NCI-H1930 (cell line): ENCODE results near the gene ATF6.

Experiments
- DNase-seq, 2 experiments: peaks; one replicate each; lab custom pipeline; 2025; lab: John Stamatoyannopoulos, UW

Gene ATF6

DNA sequence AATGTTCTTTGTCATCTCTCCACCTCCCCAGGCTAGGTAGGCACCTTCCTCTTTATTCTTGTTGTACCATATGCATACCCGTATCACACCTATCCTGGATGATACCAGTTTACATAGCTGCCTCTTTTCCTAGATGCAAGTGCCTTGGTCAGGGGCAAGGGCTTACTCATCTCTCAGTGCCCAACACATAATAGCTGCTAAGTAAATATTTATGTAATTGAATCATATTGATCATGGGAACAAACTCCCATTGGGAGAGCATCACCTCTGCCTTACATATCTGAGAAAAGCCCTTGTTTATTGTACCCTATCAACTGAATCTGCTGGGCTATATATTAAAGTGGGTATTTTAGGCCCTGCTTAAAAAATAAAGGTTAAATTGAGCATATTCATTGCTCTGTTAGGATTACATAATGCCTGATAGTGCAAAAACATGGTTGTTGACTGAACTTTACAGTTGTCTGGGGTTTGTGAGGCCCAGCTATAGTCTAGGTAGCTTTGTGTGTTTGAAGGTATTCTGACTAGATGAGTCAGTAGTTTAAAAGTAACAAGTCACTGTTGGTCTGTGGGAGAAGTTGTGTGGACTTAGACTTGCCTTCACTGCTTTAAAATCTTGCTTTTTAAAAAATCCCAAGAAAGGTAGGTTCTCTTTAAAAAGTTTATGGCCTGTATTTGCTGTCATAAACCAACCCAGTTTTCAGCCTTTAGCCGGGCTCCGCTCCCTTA, 174.9 kb downstream of the ATF6 start:
- no peak for DNase-seq

DNA sequence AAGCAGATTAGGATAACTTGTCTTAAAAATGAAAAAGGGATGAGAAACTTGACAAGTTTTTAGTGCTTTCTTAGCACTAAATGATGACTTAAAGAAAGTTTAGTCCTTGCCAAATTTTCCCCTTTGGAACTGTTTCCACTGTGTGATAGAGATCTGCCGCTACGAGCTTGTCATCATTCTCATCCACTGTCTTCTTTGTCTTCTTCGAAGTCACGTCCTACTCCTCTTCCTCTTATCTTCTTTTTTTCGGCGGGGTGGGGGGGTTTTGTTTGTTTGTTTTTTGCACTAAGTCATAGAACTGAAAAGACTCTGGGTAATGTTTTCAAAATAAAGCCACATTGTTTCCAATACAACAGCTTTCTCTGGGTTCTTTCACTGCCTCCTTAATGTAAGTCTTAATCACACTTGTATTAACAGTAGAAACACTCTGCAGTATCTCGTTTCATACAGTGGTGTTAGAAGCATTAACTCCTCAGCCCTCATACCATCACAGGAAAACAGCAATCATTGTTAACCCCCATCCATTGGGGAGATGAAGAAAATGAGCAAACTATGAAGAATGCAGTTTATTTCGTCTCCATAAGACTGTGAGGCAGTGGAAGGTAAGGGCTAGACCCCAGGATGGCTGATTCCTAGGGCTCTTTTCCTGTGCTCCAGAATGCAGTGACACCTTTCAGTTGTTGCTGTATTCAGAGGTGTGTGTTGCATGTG, 175.8 kb downstream of the ATF6 start:
- no peak for DNase-seq

DNA sequence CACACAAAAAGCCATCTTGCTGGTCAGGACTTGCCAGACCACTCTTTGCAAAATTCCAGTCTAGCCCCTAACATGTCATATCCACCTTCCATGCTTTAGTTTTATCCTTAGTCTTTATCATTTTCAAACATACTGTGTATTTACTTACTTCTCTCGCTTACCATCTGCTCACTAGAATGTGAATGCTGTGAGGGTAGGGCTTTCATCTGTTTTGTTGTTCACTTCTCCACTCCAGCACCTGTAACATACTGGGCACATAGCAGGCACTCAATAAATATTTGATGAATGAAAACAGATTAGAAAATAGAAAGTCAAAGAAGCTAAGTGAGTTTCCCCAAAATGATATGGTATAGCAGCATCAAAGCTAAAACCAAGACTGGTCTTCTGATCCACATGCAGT, 177.6 kb downstream of the ATF6 start:
- DNase-seq = no peak

DNA sequence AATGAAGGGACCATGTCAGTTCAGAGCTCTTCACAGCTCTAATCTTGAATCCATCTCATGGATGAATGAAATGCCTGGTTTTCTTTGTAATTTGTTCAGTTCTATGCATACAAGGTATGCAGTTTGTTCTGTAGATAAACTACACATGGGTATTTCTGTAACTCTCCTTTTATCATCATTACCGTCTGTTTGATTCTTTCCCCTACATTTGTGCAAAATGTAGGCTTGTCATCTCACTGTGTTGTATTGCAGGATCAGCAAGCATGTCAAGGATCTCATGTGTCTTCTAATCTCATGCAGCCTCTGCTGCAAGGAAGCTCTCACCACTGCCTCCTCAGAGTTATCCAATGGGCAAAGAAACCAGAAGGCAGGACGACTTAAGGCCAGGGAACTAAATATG, 178.3 kb downstream of the ATF6 start:
- no peak for DNase-seq

DNA sequence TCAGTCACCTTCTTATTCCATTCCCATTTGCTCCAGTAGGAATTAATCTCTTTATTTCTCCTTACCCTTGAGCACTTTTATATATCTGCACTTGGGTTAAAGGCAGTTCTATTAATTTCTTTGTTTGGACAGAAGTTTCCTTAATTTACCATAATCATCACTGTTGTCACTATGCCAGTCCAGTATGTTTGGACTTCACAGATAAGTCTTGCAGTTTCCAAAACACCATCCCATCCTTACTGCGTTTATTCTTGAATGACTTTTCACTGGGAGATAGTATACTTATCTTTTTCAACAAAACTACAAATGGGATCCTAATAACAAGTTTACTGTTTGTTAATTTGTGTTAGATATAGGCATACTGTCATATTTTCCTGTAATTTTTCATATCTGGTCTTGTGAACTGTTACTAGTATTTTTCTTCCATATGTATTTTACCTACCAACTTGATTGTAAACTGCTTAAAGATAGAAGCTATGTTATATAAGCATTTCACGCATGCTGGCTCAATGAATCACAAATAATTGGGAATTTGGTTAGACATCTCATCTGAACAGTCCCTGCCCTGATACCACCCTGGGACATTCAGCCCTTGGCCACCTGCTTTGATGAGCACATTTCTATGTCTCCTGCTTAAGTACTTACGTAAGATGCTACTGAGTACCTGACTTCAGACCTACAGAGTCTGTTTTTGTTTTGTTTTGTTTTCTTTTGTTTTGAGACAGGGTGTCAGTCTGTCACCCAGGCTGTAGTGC, 179.4 kb downstream of the ATF6 start:
- DNase-seq = no peak

DNA sequence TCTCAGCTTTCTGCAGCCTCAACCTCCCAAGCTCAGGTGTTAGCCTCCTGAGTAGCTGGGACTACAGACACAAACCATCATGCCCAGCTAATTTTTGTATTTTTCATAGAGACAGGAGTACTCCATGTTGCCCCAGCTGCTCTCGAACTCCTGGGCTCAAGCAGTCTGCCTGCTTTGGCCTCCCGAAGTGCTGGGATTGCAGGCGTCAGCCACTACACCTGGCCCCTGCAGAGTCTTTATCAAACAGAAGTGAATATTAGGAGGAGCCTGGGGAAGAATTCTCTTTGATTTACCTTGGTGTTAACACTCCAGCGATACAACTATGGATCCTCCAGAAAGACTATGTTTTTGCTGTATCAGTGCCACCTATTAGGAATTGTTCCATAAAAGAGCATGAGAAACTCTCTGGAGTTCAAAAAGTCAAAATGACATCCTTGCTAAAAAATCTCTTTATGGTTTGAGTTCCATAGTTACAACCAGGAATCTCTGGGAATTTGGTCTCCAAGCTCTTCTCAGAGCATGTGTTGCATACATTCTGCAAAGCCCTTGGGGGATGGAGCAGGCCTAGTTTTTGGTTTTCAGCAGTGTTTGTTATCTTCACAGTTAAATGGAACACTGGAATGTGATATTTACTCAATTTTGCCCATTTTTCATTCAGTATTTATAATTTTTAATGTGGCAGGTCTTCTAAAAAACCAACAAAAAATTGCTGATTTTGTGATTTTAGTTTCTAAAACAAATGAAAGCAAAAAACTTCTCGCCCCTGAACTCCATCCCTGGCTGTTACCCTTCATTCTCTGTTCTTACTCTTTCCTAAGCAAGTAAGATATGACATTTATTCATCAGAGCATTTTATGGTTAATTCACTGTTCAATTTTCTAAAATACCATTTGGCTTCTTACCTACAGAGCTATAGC, 180.2 kb downstream of the ATF6 start:
- DNase-seq = no peak

DNA sequence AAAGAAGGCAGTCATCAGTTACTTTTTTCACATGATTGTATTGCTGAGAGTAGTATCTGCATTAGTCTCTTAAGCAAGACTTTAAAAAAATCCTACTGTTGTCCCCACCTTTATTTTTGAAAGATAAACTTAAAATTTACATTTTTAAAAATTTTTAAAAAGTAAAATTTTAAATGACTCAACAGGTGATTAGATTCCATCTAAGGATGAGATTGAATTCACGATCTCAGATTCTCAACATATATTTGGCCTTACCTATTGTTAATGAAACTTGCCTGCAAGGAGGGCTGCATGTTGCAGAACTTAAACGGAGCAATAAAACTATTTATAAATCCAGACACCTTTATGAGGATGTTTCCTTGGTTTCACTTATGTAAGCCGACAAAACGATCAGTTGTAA, 182.3 kb downstream of the ATF6 start:
- no peak for DNase-seq

DNA sequence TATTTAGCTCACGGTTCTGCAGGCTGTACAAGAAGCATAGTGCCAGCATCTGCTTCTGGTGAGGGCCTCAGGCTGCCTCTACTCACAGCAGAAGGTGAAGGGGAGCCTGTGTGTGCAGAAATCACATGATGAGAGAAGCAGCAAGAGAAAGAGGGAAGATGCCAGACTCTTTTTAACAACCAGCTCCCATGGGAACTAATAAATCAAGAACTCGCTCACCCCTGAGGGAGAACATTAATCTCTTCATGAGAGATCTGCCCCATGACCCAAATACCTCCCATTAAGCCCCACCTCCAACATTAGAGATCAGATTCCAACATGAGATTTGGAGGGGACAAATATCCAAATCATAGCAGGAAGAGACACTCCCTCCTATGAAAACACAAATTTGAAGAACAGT, 183.4 kb downstream of the ATF6 start:
- no peak for DNase-seq

DNA sequence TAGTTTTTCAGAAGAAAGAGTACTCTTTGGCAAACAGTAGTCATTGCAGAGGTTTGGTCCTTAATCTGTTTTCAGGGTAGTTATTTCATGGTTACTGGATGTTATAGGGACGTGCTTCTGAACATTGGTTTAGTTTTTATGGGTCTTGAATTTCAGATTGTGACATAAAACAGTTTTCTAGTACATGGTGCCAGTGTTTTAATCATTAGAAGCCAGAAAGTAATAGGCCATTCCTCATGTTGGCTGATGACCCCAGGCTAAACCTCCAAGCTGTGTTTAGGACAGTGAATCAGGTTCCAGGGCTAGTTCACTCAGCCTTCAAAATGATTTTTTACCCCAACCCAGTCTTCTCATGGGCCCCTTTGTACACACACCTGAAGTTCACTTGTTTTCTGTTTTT, 184.3 kb downstream of the ATF6 start:
- DNase-seq = no peak

DNA sequence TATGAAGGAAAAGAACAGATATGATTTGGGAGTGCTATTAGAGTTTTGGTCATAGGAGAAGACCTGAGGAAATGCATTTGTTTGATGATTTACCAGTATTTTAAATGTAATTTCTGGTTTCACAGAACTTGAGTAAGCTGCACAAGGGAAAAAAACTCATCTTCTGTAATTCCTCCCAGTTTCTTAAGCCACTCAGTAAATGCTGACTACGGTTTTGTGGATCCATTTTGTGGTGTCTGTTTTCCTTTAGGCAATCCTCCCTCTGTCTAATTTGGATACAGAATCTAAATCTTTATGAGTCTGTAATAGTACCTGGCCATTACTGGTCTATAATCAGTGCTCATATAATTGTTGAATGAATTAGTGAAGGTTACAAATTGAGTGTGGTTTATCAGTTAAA, 185.5 kb downstream of the ATF6 start:
- no peak for DNase-seq

DNA sequence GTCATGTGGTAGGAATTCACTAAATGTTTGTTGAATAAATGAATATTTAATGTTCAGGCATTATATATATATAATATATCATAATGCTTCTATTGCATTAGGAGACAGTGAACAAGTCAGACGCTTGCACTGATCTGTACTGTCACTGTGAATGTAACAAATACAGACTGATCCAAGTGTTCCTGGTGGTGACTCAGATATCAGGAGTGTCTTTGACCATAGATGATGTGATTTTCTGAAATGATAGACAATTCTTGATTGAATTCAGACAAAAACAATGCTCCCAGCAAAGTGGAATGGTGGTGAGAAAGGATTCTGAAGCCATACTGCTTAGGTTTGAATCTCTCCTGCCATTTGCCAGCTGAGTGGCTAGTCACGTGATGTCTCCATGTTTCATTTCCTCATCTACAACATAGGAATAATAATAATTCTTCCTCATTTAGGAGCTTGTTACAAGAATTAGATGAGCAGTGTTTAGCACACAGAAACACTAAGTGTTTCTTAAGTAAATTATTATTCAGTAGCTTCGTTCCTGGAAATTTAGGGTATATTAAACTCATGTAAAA, 186.6 kb downstream of the ATF6 start:
- no peak for DNase-seq

DNA sequence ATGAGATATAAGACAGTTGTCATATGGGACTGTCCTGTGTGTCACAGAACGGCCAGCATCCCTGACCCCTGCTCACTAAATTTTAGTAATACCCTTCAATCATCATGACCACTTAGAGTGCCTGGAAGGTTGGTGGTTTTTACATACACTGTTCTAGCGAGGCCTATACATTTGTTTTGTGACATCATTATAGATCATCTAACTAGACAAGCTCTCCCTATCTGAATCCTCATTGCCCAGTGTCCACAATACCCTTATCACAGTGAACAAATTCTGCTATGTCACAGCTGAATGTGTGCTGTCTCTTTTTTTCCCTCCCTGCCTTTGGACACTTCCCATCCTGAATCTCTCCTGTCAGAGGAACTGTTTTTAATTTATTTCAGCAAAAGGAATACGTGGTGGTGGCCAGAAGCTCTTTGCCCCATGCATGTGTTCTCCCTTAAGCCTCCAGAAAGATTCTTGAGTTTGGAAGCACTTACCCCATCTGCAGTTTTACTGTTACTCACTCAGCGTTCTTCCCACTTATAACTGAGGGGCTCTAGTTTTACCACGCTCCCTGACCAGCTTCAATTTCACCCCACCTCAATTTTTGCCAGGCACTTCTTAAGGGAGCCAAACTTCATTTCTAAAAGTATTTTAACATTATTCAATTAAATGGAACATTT, 187.3 kb downstream of the ATF6 start:
- DNase-seq = no peak

DNA sequence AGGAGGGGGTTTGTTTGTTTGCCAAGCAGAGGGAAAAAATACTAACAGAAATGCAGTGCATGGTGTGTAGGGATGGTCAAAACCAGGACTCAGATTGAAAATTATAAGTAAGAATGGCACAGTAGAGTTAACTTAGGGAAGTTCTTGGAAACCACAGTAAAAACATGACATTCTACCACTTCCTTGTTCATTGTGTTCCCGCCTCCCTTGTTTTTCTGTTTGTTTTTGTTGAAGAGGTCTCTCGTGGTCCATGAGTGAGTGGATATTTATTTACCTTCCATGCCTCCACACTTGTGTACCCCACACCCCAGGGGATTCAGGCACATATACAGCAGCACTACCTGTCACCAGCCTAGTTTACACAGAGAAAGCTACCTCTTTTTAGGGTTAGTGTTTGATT, 187.9 kb downstream of the ATF6 start:
- no peak for DNase-seq

DNA sequence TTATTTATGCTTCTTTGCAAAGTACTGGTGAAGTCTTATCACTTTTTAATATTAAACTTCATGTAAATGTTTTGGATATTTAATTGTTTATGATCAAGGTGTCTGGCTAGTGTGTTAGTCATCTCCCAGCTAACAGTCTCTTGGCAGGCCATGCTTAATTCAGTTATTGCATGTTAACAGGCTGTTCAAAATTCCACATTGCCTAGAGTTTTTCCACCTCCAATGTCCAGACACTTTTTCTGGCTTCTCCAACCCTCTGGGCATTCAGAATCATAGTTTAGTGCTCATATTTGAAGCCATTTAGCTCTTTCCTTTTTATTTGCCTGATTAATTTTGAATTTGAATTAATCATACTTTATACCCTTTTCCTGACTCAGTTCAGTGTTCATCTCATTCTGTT, 188.3 kb downstream of the ATF6 start:
- DNase-seq = no peak

DNA sequence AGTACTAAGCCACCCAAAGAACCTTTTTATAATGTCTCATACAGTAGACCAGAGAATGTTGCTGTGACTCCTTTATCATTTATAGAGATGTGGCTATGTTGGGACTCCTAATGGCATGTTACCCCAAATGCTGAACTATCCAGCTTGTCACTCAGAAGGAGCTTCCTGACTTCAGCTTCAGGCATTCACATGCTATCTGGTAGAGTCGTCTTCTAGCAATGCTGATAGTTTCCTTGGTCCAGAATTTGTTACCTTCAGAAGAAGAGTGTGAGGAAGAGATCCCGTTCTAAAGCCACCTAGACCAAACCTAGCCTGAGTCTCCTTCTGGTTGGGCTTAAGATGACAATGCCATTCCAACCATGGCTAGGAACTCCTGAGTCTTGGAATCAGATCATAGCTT, 189.5 kb downstream of the ATF6 start:
- DNase-seq = no peak

DNA sequence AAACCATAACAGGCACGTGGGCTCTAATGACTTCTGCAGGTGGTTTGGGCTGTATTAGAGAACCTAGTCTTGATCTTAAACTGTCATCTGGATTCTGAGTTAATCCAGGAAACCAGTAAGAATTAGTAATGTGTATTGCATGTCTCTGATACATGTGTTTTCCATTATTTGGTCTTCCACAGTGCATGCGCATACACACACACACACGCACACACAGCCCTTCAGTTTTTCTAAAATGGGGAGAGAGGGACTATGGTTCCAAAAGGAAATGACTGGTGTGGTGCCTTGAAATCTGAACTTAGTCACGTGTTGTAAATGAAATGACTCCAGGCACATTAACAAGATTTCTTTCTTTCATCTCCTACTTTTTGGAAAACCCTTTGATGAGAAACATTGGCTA, 190.0 kb downstream of the ATF6 start:
- no peak for DNase-seq

DNA sequence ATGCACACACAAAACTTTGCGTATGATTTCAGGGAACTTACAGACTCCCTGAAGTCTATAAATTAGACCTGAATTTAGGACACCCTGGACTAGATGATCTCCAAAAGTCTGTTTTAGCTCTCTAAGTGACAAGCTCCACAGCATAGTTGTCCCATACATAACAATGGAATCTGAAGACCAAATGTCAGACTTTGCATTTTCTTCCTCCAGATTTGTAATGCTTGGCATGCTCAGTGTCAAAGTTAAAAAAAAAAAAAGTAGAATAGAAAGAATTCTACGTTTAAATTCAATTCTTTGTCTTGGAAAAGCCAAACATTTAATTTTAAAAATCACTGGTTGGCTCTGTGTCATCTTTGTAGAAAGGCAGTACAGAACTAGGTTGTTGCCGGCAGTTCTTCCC, 190.8 kb downstream of the ATF6 start:
- no peak for DNase-seq

DNA sequence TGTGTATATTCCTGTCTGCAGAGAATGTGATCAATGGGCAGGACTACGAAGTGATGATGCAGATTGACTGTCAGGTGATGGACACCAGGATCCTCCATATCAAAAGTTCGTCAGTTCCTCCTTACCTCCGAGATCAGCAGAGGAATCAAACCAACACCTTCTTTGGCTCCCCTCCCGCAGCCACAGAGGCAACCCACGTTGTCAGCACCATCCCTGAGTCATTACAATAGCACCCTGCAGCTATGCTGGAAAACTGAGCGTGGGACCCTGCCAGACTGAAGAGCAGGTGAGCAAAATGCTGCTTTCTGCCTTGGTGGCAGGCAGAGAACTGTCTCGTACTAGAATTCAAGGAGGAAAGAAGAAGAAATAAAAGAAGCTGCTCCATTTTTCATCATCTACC, 192.3 kb downstream of the ATF6 start:
- no peak for DNase-seq

DNA sequence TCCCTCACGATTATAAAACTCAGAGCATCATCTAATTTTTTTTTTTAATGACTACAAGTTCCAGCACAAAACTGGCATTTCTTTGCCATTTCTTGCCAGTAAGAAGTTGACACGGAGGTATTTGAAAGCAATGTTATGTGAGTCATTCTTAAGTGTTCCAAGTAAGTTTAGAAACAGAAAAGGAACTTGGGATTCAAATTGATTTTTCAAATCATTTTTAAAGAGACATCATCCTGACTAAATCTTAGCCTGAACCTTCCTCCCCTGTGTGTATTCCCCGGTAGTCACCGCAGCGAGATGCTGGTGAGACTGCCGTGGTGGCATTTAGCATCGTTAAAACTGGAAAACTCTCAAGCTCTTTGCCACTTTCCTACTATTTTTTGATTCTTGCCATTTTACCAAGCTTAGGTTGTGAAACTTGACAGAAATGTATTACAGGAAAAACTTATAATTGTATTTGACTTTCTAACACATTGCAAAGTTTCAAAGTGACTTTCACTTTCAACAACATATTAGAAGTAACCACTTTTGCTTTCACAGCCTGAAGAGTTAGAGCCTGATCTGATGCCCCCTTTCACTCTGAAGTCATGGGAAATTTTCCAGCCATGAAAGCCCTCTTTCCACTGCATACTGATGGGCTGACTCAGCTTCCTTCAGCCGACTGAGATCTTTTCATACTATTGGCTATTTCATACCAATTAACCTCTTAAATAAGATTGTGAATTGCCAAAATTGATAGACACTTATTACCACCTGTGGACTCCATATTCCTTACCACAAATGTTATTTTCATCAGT, 196.2 kb downstream of the ATF6 start:
- DNase-seq = no peak

DNA sequence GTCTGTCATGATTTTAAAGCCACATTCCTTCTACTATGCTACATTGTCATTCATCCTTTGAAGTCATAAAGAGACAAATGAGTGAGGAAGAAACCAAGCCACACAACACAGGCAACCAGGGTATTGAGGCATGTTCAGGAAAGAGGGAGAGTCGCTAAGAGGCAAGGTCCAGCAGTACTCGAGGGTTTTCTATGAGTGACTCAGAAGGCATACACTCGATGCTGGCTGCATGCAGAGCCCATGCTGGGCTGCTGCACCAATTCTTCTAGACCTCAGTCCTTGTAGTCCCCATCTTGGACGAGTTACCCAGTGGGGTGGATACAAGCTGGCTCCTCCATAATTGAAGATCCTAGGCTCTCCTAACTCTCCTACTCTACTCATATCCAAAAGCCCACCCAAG, 199.9 kb downstream of the ATF6 start:
- no peak for DNase-seq
